NB4 (cell line): ENCODE data around the gene SMCR8.

ENCODE experiments used
- DNase-seq: peaks from one replicate; pipeline ENCODE4 v3.0.0; 2010; ENCODE audit warnings: low read depth
- H3K4me3 ChIP-seq: one replicate; pipeline ENCODE4 v1.5.1; 2011; ENCODE audit warnings: mild to moderate bottlenecking, low read depth, low read length, moderate library complexity
- CTCF ChIP-seq: IDR thresholded peaks from one replicate; pipeline ENCODE4 v1.5.1; 2012; ENCODE audit warnings: low read depth, low read length
- MYC ChIP-seq: IDR thresholded peaks from 2 replicates; pipeline ENCODE4 v1.6.1; 2011; ENCODE audit warnings: low read depth, low read length
- POLR2A ChIP-seq: IDR thresholded peaks from 2 replicates; pipeline ENCODE4 v1.6.1; 2011; ENCODE audit warnings: mild to moderate bottlenecking; ENCODE audit not compliant: insufficient read length; ENCODE audit errors: extremely low read depth
- TF ChIP-seq, protein P1 (sequence below): IDR thresholded peaks from 2 replicates; pipeline ENCODE4 v1.6.1; 2011; ENCODE audit warnings: low read depth, low read length

Gene SMCR8, protein sequence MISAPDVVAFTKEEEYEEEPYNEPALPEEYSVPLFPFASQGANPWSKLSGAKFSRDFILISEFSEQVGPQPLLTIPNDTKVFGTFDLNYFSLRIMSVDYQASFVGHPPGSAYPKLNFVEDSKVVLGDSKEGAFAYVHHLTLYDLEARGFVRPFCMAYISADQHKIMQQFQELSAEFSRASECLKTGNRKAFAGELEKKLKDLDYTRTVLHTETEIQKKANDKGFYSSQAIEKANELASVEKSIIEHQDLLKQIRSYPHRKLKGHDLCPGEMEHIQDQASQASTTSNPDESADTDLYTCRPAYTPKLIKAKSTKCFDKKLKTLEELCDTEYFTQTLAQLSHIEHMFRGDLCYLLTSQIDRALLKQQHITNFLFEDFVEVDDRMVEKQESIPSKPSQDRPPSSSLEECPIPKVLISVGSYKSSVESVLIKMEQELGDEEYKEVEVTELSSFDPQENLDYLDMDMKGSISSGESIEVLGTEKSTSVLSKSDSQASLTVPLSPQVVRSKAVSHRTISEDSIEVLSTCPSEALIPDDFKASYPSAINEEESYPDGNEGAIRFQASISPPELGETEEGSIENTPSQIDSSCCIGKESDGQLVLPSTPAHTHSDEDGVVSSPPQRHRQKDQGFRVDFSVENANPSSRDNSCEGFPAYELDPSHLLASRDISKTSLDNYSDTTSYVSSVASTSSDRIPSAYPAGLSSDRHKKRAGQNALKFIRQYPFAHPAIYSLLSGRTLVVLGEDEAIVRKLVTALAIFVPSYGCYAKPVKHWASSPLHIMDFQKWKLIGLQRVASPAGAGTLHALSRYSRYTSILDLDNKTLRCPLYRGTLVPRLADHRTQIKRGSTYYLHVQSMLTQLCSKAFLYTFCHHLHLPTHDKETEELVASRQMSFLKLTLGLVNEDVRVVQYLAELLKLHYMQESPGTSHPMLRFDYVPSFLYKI

GRCh38 chr17:18314731-18315561 is at the start of gene SMCR8, which contains the start of gene TOP3A:
SMCR8 (plus strand) TSS chr17:18315293; CDS start chr17:18315790, 497 bp downstream.
TOP3A (minus strand) TSS chr17:18314994; CDS start chr17:18314778, 216 bp downstream.
- peak; percentile 100 for DNase-seq
- TF ChIP-seq, protein P1, sequence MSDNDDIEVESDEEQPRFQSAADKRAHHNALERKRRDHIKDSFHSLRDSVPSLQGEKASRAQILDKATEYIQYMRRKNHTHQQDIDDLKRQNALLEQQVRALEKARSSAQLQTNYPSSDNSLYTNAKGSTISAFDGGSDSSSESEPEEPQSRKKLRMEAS, result peak; percentile 90
- TF ChIP-seq MYC (peak; percentile 84), CTCF (no peak), POLR2A (peak; percentile 62)
- peak within 1 kb of the TSS; percentile 98 for H3K4me3 ChIP-seq

DNA sequence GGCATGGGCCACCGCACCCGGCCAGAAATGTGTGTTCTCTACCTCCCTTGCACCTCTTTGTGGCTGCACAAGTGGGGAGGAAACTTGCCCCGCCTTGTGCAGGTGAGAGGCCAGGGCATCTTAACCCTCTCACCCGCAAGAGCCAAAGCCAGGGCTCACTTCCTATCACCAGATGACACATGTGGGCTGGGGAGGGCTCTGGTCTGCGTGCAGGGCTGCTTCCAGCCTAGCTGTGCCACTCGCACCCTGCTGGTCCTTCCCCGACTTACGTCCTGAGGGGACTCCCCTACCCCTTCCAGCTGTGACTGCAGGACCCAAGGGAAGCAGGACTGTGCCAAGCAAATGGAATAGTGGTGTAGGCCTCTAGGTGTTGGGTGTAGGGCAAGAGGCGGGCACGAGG is 47.7 kb upstream of the SMCR8 start:
- no peak for TF ChIP-seq MYC
- no peak for TF ChIP-seq CTCF
- DNase-seq, result no peak
- no peak overlapping the region for H3K4me3 ChIP-seq

DNA sequence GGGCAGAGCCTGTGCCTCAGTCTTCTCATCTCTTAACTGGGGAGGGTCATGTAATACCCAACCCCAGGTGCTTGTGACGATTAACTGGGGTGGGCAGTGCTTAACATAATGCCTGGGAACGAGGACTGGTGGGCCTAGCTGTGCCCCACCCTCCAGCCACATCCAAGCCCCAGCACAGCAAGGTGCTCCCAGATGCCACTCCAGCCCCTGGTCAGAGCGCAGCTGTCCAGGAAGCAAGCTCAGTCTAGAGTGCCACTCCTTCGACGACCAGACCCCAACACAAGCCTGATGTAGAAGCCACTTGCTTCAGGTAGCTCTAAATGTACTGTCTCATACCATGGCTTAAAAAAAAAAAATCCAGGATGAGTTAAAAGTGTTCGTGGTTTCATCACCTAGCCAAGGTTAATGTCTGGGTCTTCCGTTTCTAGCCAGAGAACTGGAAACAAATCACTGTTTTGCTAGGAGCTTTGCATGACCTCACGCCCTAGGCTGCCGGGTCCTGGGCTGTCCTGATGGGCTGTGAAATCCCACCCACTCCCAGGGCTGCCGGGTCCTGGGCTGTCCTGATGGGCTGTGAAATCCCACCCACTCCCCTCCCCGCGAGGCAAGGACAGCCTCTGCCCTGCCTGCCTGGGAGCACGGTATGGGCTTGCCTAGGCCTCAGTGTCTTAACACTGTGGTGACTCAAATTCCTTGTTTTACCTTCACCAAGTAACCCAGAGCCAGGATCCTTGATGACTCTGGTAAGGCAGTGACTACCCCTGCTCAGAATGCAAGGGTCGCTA is 47.0 kb upstream of the SMCR8 start:
- TF ChIP-seq POLR2A, result no peak
- TF ChIP-seq CTCF, result no peak
- TF ChIP-seq, protein P1, result no peak
- no peak for TF ChIP-seq MYC
- no peak for DNase-seq
- H3K4me3 ChIP-seq, result no peak overlapping the region

DNA sequence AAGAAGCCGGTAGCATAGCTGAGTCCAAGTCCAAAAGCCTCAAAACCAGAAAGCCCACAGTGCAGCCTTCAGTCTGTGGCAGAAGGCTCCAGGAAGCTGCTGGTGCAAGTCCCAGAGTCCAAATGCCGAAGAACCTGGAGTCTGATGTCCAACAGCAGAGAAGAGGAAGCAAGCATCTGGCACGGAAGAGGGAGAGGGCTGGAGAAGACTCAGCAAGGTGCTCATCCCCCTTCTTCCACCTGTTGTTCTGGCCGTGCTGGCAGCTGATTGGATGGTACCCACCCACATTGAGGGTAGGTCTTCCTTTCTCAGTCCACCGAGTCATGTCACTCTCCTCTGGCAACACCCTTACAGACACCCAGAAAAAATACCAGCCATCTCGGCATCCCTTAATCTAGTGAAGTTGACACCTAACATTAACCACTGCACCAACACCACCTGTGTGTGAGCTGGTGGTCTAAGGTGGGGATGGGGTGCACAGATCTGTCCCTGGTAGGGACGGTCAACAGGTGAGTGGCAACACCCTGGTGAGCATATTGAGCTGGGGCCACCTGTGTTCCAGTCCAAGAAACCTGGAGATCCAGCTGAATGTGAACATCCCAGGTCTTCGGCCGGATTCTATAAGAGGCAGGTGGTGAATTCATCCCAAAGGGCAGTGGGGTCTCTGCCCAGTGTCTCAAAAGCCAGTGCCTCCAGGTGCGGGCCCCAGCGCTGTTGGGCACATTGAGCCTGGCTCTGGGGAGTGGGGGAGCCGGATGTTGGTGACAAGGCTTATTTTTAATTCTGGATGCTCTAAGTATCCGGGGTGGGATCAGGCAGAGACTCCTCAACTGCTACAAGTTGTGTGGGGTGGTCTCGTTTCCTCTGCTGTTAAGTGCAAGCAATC is 44.8 kb upstream of the SMCR8 start:
- H3K4me3 ChIP-seq, result no peak overlapping the region
- no peak for DNase-seq
- TF ChIP-seq MYC (no peak), CTCF (no peak), POLR2A (no peak)
- TF ChIP-seq, protein P1, result no peak
